KMS-11 (cell line): ENCODE data around the gene LDLRAD3.

Experiments used
- H2AFZ ChIP-seq: fragments of 200-600 bp; sonication (generic); 2 replicates; pipeline ENCODE4 v1.6.1; 2016; ENCODE audit warnings: antibody characterized with exemption, mixed run types, low read depth
- H3K27ac ChIP-seq: fragments of 200-600 bp; sonication (generic); 2 replicates; pipeline ENCODE4 v1.6.1; 2016; ENCODE audit warnings: mild to moderate bottlenecking, mixed run types
- H3K27me3 ChIP-seq: fragments of 200-600 bp; sonication (generic); 2 replicates; pipeline ENCODE4 v1.6.1; 2017; ENCODE audit warnings: mild to moderate bottlenecking, low read depth, mixed run types, moderate library complexity; ENCODE audit not compliant: insufficient read depth
- H3K36me3 ChIP-seq: fragments of 200-600 bp; sonication (generic); 2 replicates; pipeline ENCODE4 v1.6.1; 2017; ENCODE audit warnings: mild to moderate bottlenecking, mixed run types; ENCODE audit not compliant: insufficient read depth
- H3K4me1 ChIP-seq: fragments of 200-600 bp; sonication (generic); 2 replicates; pipeline ENCODE4 v1.6.1; 2016; ENCODE audit warnings: mild to moderate bottlenecking, low read depth, mixed run types; ENCODE audit not compliant: poor library complexity, severe bottlenecking
- H3K4me2 ChIP-seq: fragments of 200-600 bp; sonication (generic); 2 replicates; pipeline ENCODE4 v1.7.0; 2016; ENCODE audit warnings: mild to moderate bottlenecking, mixed run types
- H3K4me3 ChIP-seq: fragments of 200-600 bp; sonication (generic); IDR thresholded peaks from 2 replicates; pipeline ENCODE4 v1.6.1; 2017; ENCODE audit warnings: low read depth, low read length, mixed read lengths; ENCODE audit not compliant: insufficient read depth
- H3K79me2 ChIP-seq: fragments of 200-600 bp; sonication (generic); 2 replicates; pipeline ENCODE4 v1.6.1; 2016; ENCODE audit warnings: low read depth, mixed run types; ENCODE audit not compliant: insufficient read depth
- H3K9ac ChIP-seq: fragments of 200-600 bp; sonication (generic); 2 replicates; pipeline ENCODE4 v1.6.1; 2016; ENCODE audit warnings: mild to moderate bottlenecking, mixed run types
- H4K20me1 ChIP-seq: fragments of 200-600 bp; sonication (generic); 2 replicates; pipeline ENCODE4 v1.6.1; 2016; ENCODE audit warnings: mild to moderate bottlenecking, mixed run types; ENCODE audit not compliant: insufficient read depth
- CTCF ChIP-seq: fragments of 200-600 bp; sonication (generic); conservative IDR thresholded peaks from 2 replicates; pipeline ENCODE4 v1.6.1; 2017; ENCODE audit warnings: low read depth, mild to moderate bottlenecking, antibody characterized with exemption, low read length, moderate library complexity, mixed read lengths

The LDLRAD3 gene

GRCh38 chr11:36002796-36003195 lies 58.9 kb downstream of the LDLRAD3 start:
- Histone ChIP-seq H3K9ac (no peak overlapping the region), H3K79me2 (no peaks in the 10 kb centered on the region), H3K4me3 (no peak overlapping the region), H3K27me3 (no peaks in the 10 kb centered on the region), H3K36me3 (no peaks in the 10 kb centered on the region), H3K4me2 (no peak overlapping the region), H2AFZ (no peak overlapping the region), H3K27ac (no peak overlapping the region), H4K20me1 (no peaks in the 10 kb centered on the region), H3K4me1 (peaks cover 7% of the 10 kb centered on the region)
- no peak for TF ChIP-seq CTCF

GRCh38 chr11:36006556-36006955 lies 62.7 kb downstream of the LDLRAD3 start:
- Histone ChIP-seq H3K4me2 (no peak overlapping the region), H3K4me1 (no peaks in the 10 kb centered on the region), H3K36me3 (no peaks in the 10 kb centered on the region), H3K79me2 (no peaks in the 10 kb centered on the region), H3K9ac (no peak overlapping the region), H3K27me3 (no peaks in the 10 kb centered on the region), H3K27ac (no peak overlapping the region), H3K4me3 (no peak overlapping the region), H2AFZ (no peak overlapping the region), H4K20me1 (no peaks in the 10 kb centered on the region)
- no peak for TF ChIP-seq CTCF

- Histone ChIP-seq H3K9ac (no peak overlapping the region), H3K36me3 (no peaks in the 10 kb centered on the region), H3K4me3 (no peak overlapping the region), H3K4me2 (no peak overlapping the region), H2AFZ (no peak overlapping the region), H3K27me3 (no peaks in the 10 kb centered on the region), H3K79me2 (no peaks in the 10 kb centered on the region), H4K20me1 (no peaks in the 10 kb centered on the region), H3K27ac (no peak overlapping the region), H3K4me1 (no peaks in the 10 kb centered on the region)
- TF ChIP-seq CTCF, result no peak
These were observed 63.3 kb downstream of the LDLRAD3 start for GRCh38 chr11:36007127-36007655.

GRCh38 chr11:36008584-36008983 lies 64.7 kb downstream of the LDLRAD3 start:
- TF ChIP-seq CTCF, result no peak
- Histone ChIP-seq H3K9ac (no peak overlapping the region), H3K4me2 (no peak overlapping the region), H4K20me1 (no peaks in the 10 kb centered on the region), H3K4me3 (no peak overlapping the region), H3K27ac (no peak overlapping the region), H2AFZ (no peak overlapping the region), H3K4me1 (no peaks in the 10 kb centered on the region), H3K27me3 (no peaks in the 10 kb centered on the region), H3K36me3 (no peaks in the 10 kb centered on the region), H3K79me2 (no peaks in the 10 kb centered on the region)

- Histone ChIP-seq H3K4me2 (no peak overlapping the region), H3K27ac (no peak overlapping the region), H3K79me2 (no peaks in the 10 kb centered on the region), H3K9ac (no peak overlapping the region), H4K20me1 (no peaks in the 10 kb centered on the region), H2AFZ (no peak overlapping the region), H3K4me3 (no peak overlapping the region), H3K4me1 (no peaks in the 10 kb centered on the region), H3K27me3 (no peaks in the 10 kb centered on the region), H3K36me3 (no peaks in the 10 kb centered on the region)
- no peak for TF ChIP-seq CTCF
These were observed 65.6 kb downstream of the LDLRAD3 start for GRCh38 chr11:36009473-36009872.
